ENCODE measurements around the gene FERMT2. TPM values are rescaled to one million over a fixed set of nuclear protein-coding genes. Genes with fewer than 3 reads are reported as not detected.

Gene FERMT2
- polyA plus RNA-seq, 5 donors = 102 to 156 (median 143) TPM

- DNase-seq = no peak
These were observed 44.7 kb downstream of the FERMT2 start for GRCh38 chr14:52906141-52906601.

- no peak for DNase-seq
These were observed 47.8 kb downstream of the FERMT2 start for GRCh38 chr14:52902971-52903619.

- no peak for DNase-seq
These were observed 49.4 kb downstream of the FERMT2 start for GRCh38 chr14:52901357-52901980.

DNA sequence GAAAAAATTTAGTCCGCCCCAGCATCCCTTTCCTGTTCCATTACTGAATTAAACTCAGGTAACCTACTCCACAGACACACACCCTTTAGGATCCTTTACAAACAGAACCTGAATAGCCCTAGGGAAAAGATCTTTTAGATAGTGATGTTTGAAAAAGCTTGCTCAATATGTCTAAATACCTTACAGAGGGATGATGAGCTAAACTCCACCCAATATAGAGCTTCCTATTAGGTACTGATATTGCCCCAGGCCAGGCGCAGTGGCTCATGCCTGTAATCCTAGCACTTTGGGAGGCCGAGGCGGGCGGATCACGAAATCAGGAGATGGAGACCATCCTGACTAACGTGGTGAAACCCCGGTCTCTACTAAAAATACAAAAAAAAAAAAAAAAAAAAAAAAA lies 50.1 kb downstream of the FERMT2 start:
- DNase-seq = no peak

- DNase-seq = no peak
These were observed 52.4 kb downstream of the FERMT2 start for GRCh38 chr14:52898496-52898895.

DNA sequence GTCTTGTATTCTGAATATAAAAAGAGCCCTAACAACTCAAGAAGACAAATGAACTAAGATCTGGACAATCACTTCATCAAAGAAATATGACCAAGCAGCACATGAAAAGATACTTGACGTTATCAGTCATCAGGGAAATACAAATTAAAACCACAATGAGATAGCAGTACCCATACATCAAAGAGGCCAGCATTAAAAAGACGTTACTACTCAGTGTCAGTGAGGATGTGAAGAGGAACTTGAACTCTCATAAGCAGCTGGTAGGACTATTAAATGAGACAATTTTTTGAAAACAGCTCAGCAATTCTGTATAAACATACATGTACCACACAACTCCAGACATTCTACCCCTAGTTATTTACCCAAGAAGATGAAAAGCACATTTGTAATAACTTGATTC lies 55.9 kb downstream of the FERMT2 start:
- DNase-seq = no peak

DNA sequence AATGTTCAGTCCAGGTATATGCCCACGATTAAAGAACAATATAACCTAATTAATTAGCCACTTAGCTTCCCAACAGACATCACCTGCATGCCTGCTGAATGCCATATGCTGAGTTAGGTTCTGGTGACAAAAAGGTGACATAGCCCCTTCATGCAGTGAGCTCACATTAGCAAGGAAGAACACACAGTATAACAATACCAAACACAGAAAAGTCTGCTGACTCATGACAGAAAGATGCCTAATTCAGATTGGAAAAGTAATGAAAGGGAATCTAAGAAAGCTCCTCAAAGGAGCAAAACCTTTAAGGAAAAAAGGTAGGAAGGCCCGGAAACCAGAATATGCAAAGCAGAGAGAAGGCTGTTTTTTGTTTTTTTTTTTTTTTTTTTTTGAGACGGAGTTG lies 59.0 kb downstream of the FERMT2 start:
- DNase-seq = no peak

GRCh38 chr14:52888839-52889838 lies 61.7 kb downstream of the FERMT2 start:
- DNase-seq = no peak

DNA sequence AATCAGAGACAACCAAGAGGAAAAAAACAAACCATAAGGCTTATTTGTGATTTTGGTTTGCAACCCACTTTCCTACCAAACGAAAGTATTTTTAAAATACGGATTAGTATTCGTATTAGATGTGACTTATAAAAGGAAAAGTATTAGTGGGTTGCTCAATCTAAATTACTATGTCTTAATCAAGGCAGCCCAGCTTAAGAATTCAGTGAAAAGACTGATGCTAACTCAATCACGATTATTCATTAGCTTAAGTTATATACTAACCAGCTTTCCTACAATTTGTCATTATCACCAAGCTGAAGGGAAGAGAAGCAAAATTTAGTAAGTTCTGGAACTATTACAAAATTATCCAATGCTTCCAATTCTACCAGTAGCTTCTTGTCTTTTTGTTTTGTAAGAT lies 62.7 kb downstream of the FERMT2 start:
- no peak for DNase-seq

DNA sequence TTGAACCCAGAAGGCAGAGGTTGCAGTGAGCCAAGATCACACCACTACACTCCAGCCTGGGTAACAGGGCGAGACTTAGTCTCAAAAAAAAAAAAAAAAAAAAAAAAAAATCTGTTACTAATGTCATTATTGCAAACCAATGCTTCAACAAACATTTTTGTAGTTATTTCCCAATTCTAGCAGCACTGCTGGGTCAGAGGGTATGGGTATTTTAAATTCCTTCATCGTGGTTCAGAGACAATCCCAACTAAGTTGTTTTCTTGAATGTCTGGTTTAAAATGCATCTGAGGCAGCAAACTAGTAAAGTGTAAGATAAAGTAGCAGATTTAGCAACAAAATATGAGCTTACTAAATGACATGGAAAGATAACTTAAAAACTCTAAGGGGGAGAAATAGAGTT lies 65.6 kb downstream of the FERMT2 start:
- DNase-seq = peak; percentile 25 to 28

DNA sequence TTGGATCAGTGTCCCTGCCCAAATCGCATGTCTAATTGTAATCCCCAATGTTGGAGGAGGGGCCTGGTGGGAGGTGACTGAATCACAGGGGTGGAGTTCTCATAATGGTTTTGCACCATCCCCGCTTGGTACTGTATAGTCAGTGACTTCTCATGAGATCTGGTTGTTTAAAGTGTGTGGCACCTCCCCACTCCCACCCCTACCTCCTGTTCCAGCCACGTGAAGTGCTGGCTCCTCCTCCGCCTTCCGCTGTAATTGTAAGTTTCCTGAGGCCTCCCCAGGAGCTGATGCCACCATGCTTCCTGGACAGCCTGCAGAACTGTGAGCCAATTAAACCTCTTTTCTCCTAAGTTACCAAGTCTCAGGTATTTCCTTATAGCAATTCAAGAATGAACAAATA lies 67.2 kb downstream of the FERMT2 start:
- DNase-seq = no peak

- DNase-seq = no peak
These were observed 68.0 kb downstream of the FERMT2 start for GRCh38 chr14:52882824-52883223.

DNA sequence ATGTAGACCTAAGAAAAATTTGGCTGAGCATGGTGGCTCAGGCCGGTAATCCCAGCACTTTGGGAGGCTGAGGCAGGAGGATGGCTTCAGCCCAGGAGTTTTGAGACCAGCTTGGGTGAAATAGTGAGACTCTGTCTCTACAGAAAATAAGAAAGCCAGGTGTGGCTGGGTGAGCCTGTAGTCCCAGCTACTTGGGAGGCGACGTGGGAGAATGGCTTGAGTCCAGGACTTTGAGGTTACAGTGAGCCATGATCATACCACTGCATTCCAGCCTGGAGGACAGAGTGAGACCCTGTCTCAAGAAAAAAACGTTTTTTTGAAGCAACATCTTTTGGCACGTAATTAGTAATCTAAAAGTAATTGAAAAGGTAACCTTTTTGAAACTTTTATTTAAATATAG lies 70.9 kb downstream of the FERMT2 start:
- DNase-seq = no peak

DNA sequence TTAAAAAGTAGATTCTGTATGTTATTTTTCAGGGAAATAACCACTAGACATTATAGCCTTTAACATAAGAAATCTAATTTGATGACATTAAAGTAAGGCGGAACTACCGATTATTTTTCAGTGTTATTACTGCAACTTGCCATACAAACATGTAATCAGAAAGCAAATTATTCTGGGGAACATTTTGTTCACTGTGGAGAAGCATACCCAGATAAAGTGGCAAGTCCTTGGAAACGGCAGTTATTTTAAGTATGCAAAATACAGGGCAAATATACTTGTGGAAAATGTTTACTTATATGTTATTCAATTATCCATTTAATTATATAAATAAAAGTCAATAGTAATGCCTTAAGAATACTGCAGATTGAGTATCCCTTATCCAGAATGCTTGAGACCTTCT lies 71.9 kb downstream of the FERMT2 start:
- no peak for DNase-seq

- DNase-seq = no peak
These were observed 72.4 kb downstream of the FERMT2 start for GRCh38 chr14:52878469-52878868.

- DNase-seq = no peak
These were observed 73.2 kb downstream of the FERMT2 start for GRCh38 chr14:52877628-52878027.

DNA sequence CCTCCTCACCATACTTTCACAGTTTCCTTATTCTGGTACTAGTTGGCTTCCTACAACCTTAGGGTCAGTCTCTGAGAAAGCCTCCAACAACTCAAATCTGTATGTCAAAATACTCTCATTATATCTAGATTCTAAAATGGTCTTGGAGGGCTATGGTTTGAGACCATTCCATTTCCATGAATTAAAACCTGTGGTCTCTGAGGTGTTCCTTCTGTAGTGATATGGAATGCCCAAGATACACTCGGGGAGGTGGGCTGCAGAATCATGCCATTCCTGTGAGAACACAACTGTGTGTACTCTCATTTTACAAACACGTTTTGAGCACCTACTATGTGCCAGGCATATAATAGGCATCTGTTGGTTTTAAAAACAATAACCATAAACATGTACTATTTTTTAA lies 74.0 kb downstream of the FERMT2 start:
- no peak for DNase-seq

GRCh38 chr14:52876311-52876710 lies 74.5 kb downstream of the FERMT2 start:
- DNase-seq = no peak

- DNase-seq = no peak
These were observed 75.1 kb downstream of the FERMT2 start for GRCh38 chr14:52875707-52876106.

DNA sequence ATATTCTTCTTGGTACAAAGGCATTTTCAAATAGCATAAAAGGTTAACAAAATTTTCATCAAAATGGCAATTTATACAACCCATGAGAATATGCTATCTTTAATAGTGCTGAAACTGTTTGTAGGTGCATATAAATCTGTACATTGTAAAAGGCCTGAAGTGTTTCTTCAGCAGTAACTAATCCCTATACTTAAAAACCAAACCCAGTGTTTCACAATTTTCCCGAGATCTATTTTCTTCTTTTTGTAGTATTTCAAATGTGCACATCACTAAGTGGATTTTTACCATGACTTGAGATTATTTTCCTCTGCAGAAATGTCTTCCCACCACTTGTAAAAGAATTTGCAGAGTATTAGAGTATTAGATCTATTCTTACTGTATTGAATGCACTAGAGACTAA lies 76.5 kb downstream of the FERMT2 start:
- DNase-seq = no peak

DNA sequence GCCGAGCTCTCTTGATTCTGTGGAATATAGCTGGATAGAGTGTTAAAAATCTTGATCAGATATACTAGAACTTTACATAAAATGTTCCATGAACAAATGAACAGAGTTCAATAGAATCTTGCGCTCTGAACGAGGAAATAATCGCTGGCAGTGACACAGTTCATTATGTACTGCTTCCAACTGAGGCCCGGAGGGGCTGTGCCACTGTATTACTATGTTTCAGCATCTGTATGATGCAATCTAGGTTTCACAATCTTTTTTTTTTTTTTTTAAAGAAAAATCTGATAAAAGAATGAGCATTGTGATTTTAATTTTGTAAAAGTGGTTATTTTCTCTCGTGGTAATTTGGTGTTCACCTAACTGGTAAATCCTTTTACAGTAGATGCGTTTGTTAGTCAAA lies 77.2 kb downstream of the FERMT2 start:
- peak; percentile 70 to 78 for DNase-seq

- DNase-seq = no peak
These were observed 77.8 kb downstream of the FERMT2 start for GRCh38 chr14:52873065-52873464.

DNA sequence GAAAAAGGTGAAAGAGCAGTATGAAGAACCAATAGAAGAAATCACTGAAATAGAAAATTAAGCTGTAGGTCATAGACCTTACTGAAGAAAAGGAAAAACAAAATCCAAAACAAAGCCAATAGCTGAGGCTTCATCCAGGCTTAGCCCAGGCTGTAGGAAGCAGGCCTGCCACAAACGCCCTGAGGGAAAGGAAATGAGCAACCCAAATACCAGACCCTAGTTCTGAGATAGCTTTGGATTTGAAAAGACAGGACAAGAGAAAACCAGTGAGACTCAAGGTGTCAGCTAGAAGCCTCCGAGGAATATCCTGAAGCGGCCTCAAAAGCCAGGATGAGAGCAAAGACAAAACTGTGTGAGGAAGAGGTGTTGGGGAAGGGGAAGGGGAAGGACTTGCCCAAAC lies 79.2 kb downstream of the FERMT2 start:
- no peak for DNase-seq
